Right lung (tissue), 5 donors: ENCODE measurements around the gene LRMDA. TPM values are rescaled to one million over a fixed set of nuclear protein-coding genes. Genes with fewer than 3 reads are reported as not detected.

Experiments used
- DNase-seq, 2 donors: peaks; one replicate each; pipeline ENCODE4 v3.0.0-alpha.2; 2013
- polyA plus RNA-seq, 5 donors: library from polyadenylated mRNA; unstranded; fragments of 120-200 nt; gene quantifications; one replicate each; pipeline versions ENCODE4 v1.2.1 to v1.2.3, GENCODE V29; 2013; ENCODE audit warnings: inconsistent platforms in 1 of 5, low replicate concordance in 1 of 5; ENCODE audit not compliant: insufficient read length in 5 of 5, insufficient read depth in 1 of 5

Gene LRMDA
- polyA plus RNA-seq, 5 donors, result 13.4 to 23.1 (median 19.1) TPM

- no peak for DNase-seq
These were observed 106.7 kb downstream of the LRMDA start for GRCh38 chr10:75538144-75538543.

DNA sequence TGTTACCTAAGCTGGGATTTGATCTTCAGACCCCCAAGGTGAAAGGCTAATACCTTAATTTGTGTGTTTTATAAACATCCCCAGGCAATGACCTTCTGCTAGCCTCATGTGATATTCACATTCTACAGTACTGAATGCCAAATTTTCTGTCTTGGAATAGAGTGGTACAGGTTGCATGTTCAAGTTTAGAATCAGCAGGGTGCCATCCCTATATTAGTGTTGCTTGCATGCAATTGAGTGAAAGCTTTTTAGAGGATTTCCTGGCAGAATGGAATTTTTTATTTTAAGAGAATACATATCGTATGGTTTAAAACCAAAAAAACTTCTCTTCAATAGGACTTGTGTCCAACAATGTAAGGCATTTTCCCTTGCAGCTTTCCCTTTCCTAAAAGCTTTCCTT lies 107.3 kb downstream of the LRMDA start:
- DNase-seq, result no peak

- no peak for DNase-seq
These were observed 109.0 kb downstream of the LRMDA start for GRCh38 chr10:75540357-75540966.

DNA sequence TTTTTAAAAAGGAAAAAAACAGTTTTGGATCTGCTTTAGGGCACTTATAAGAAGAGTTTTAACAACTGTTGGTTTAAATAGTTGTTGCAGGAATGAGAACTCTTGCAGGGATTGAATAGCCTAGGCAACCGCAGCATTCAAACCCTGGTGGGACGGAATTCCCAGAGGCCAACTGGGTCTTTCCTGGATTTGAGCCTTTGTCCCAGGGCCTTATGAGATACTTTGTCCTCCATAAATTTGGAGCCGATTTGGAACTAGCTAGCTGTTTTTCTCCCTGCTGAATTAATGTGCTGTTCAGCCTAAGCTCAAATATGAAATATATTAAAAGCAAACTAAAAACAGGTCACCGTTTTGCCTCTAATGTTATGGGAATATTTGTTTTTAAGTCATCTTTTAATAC lies 109.6 kb downstream of the LRMDA start:
- no peak for DNase-seq

- DNase-seq, result no peak
These were observed 110.0 kb downstream of the LRMDA start for GRCh38 chr10:75541411-75541810.

GRCh38 chr10:75542084-75542483 lies 110.7 kb downstream of the LRMDA start:
- DNase-seq, result no peak

- peak; percentile 36 to 42 for DNase-seq
These were observed 111.5 kb downstream of the LRMDA start for GRCh38 chr10:75542906-75543305.

DNA sequence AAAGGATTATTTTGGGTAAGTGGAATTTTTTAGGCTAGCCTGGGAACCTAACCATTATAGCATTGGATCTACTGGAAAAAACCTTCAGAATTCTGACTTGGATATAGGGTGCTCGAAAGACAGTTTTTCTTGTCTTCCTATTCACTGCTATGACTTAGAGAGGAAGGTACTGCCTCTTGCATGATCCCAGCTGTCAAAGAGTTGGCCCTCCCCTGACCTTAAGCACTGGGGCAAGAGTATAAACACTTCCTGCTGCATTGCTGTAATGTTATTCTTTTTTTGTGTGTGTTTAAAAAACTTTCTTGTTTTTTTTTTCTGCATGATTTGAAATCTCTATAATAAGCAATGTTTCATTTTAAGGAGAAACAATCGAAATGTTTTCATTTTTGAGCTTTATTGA lies 113.0 kb downstream of the LRMDA start:
- no peak for DNase-seq

DNA sequence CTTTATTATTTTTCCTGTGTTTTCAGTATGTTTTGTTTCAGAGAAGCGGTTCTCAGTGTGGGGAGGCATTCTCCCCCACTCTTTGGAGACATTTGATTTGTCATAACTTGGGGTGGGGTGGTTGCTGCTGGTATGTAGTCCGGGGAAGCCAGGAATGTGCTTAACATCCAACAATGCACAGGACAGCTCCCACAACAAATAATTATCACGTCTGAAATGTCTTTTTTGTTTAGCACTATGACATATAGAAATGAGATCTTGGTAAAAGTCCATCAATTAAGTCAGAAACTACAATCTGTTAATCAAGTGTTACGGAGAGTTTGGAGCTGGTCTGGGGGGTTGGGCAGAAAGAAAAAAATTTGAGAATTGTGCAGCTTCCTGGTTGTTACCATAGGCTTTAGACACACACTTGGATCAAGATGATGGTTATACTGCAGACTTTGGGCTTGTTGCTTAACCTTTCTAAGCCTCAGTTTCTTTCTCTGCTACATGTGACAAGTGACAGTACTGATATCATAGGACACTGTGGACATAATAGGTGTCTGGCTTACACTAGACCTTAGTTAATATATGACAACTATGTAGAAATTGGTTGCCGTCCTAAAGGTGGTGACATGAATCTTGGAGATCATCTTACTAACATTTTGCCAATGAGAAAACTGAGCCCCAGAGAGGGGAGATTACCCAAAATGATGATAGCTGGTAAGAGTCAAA lies 113.7 kb downstream of the LRMDA start:
- DNase-seq, result peak; percentile 67 to 76

GRCh38 chr10:75546004-75546403 lies 114.6 kb downstream of the LRMDA start:
- no peak for DNase-seq

DNA sequence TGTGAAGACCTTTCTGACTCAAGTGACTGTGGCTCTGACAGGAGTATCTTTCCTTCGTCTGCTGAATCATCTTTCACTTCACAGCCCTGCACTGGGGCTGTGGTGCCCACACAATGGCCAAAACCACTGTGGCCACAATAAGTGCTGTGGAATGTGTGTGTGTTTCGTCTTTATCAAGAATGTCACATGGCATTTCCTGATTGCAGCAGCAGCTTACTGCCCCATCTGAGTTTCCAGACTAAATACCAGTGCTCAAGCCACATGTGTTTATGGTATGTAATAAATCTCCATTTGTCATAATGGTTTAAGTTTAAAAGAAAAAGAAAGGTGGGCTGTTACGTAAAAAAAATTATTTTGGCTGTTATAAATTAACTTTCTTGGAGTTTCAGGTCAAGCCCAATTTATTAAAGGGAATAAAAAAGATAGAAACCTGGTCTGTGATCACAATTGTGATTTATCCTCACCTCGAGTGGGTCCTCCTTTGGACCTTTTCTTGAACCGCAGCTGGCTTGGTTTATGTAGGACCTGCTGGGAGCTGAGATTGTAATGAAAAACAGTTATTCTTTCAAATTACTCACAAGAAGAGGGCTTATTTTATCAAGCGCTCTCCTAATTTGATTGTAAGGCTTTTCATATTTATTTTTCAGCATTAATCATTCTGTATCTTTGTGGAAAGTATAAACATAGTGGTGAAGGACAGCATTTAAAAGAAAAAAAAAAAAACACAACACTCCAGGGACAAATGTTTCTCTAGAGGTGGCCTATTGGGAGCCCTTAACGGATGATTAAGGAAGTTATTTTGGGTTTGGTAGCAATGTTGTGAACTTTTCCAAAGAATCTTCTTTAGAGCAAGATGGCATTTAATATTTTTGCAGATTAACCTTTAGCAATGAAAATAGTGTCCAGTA lies 116.2 kb downstream of the LRMDA start:
- no peak for DNase-seq

- DNase-seq, result no peak
These were observed 116.9 kb downstream of the LRMDA start for GRCh38 chr10:75548356-75548755.

- DNase-seq, result no peak
These were observed 118.8 kb downstream of the LRMDA start for GRCh38 chr10:75550191-75550590.

- no peak for DNase-seq
These were observed 120.7 kb downstream of the LRMDA start for GRCh38 chr10:75552171-75552570.

DNA sequence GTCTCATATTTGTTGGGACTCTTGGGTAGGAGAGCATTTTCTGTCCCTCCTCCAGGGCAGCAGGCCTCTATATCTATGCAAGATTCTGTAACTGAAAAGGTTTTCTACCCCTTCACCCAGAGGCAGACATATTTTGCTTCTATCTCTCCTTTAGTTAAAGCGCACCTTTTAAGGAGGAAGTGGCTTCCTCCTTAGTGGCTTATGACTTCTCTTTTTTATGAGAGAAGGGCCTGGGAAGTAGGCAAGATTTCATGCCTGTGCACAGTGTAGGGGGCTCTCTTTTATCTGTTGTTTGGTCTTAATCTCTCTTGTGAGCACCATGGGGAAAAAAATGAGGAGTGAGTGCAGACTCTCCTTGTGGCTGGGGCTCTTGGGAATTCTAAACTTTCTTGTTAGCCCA lies 122.1 kb downstream of the LRMDA start:
- no peak for DNase-seq

DNA sequence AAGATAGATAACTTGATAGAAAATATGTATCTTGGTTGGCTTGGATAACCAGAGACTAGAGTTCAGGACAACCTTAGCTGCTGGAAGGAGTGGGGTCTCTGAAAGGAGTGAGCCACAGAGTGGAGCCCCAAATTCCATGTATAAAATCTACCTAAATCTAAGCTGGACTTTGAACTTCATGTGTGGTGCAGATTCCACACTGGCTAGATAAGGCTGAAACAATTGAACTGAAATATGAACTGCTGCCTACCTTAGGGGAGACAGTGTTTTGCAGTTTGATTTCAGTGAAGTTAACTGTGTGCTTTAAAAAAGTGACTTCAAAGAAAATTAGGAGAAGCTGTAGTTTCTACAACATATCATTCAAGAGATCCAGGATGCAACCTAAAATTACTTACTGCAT lies 123.9 kb downstream of the LRMDA start:
- DNase-seq, result no peak

GRCh38 chr10:75556320-75556719 lies 124.9 kb downstream of the LRMDA start:
- DNase-seq, result no peak

DNA sequence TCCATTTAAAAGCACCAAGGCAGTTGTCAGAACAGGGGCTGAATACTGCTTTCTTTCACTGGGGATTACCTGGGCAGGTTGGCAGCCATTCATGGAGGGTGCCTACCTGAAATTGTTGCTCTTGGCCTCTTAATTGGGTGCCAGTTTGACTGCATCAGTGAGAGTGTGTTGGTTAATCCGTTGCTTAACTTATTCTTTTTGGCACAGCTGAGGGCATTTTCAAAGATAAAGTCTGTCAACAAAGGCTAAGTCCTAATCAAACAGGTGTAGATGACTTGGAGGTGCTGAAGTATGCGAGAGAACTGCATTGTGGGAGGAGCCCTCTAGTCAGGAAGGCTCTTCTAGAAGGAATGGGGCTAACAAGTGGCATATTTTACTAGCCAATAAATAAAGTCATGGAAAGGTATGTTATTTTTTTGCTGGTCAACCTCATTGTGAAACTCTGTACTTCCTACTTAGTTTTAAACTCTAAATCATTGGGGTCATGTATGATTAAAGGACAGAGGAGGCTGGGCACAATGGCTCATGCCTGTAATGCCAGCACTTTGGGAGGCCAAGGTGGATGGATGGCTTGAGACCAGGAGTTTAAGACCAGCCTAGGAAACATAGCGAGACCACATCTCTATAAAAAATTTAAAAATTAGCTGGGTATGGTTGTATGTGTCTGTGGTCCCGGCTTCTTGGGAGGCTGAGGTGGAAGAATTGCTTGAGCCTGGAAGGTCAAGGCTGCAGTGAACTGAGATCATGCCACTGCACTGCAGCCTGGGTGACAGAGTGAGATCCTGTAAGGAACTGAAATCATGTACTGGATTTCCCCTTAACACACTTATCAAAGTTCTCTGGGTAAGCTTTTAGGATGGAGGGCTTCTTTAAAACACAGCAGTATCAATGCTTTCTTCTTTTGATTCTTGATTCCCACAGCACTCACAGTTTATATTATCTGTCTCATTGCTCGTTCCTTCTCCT lies 134.1 kb downstream of the LRMDA start:
- DNase-seq, result no peak

- no peak for DNase-seq
These were observed 137.2 kb downstream of the LRMDA start for GRCh38 chr10:75568450-75569130.

DNA sequence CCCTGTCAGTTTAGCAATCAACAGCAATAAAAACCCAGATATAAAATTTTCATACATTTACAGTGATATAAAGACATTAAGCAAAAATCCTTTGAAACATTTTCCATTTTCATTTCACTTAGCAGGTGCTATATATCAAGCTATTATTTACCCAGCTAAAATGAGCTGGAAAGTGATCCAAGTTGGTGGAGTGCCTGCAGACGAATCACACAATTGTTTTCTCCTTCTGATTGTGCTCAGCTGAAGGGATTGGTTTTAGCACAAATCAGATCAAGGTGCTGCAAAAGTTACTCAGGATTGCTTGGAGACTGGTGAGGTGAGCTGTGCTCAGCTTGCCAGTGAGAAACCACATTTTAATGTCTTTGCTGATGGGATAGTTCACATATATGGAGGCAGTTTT lies 138.1 kb downstream of the LRMDA start:
- DNase-seq, result no peak

DNA sequence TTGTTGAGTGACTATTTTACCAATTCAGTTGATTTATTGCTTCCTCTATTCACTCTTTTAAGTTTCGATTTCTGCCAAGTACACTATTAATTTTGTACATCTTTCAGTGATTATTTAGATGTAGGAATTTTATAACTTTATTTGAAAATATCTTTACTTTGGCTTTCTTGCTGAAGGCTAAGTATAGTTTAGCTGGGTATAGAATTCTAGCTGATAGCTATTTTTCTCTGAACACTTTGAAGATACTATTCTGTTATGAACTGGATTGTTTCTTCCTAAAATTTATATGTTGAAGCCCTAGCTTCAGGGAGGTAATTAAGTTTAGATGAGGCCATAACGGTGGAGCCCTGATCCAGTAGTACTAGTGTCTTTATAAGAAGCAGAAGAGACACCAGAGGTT lies 141.1 kb downstream of the LRMDA start:
- DNase-seq, result no peak
